GM18508 (cell line): ENCODE data around the gene CCDC137.

ENCODE experiments used
- ATAC-seq: cut with Tn5 transposase; IDR thresholded peaks from one replicate; pipeline ENCODE4 v1.9.1; 2021; ENCODE audit warnings: moderate number of reproducible peaks; ENCODE audit not compliant: insufficient read depth, unreplicated experiment

CCDC137 gene

DNA sequence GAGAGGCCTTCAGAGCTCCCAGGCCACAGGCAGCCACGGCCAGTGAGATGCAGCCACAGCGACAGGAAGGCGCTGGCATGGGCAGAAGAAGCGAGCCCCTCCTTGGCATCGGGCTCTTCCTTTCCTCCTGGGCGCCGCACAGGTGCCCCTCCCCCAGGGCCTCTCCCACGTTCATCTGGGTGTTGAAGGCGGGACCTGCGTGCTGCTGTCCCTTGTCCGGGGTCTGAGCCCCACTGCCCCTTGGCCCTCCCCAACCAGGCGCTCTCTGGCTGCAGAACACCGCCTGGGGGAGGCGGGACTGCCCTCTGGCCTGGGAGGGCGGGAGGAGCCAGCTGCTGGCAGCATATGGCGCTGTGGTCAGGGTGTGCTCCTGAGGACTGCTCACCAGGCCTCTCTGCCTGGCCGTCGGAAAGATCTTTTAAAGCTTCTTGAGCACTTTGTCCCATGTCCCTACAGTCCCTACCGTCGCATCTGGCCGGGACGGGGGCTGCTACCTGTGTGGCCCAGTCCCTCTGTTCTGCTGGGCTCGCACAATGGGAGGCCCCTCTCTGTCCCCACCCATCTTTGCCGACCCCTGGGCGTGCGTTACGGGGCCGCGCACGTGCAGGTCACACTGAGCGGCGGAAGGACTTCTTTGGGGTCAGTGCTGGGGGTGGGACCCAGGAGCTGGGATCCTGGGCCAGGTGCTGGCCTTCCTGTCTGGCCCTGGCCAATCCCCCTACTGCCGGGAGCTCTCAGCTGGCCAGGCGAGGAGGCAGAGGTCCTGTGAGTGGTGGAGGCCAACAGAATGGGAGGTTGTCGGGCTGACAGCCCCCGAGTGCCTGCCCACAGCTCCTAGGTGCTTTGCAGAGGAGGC lies 47.2 kb downstream of the CCDC137 start:
- ATAC-seq = no peak

DNA sequence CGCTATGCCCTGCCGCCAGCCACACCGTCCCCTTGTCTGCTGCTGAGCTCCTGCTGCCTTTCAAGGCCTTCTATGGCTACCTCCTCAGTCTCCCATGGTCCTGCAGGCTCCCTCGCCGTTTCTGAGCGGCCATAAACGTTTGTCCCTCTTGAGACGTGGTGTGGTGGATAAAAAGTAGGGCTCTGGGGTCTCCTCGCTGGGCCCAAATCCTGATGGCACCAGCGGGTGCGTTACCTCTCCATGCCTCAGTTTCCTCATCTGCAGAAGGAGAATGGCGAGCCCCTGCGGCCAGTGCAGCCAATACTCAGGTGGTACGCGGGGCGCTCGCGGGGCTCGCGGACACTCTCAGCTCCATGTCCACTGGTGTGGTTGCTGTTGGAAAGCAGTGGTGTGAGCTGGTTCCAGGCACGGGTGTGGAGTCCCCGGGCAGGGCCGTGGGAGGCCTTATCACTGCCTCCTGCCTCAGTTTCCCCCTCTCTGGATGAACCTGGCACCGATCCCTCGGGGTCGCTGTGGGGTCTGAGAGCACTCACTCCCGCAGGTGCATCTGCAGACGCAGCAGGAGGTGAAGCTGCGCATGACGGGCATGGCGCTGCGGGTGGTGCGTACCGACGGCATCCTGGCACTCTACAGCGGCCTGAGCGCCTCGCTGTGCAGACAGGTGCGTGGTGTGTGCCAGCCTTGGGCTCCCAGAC lies 48.0 kb downstream of the CCDC137 start:
- ATAC-seq = no peak

DNA sequence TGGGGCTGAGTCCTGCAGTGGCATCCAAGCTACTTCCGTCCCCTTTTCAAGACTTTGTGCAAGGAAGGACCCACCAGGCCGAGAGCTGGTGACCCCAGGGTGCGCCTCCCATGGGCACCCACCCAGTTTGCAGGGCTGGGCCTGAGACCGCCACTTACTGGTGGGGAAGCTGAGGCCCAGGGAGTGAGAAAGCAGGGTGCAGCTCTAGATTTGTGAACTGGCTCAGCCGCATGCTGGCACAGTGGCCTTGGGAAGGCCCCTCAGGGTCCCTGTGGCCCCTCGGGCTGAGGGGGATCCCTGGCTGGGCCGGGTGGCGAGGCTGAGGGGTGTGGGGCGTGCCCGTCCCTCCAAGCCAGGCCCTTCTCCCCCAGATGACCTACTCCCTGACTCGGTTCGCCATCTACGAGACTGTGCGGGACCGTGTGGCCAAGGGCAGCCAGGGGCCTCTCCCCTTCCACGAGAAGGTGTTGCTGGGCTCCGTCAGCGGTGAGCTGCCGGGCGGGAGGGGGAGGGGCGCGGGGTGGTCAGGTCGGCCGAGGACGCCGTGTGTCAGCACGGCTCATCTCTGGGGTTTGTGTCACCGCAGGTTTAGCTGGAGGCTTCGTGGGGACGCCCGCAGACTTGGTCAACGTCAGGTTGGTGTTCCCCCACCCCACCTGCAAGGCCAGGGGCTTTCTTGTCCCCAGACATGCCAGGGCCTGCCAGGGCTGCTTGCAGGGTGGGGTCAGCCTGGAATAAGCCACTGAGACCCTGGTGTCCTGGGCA lies 48.8 kb downstream of the CCDC137 start:
- ATAC-seq = no peak

DNA sequence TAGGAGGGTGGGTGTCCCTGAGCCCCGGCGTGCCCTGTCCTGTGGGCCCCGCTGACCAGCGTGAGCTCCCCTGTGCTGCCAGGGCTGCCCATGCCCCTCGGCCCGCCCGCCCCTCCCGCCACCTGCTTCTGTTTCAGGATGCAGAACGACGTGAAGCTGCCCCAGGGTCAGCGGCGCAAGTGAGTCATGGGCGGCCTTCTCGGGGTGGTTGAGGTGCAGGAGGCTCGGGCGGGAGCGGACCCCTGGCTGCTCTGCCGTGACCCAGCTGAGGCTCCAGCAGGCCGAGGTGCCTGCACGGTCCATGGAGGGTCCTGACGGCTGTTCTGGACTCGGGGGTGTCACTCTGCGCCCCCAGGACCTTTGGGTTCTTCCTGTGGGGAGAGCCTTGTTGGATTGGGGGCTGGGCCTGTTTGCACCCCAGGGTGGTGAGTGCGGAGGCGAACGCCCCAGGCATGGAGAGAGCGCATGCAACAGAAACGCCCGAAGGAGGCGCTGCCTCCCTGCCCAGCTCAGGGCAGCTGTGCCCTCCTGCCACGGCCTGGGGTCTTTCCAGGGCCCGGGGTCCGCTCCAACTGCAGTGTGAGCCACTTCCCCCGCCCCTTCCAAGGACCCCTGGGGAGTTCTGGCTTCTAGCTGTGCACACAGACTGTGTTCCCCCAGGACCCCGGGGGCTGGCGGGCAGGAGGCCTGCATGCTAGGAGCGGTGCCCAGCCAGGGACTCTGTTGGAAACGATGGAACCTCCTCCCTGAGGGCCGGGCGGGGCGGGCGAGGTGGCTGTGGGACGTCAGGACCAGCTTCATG lies 49.5 kb downstream of the CCDC137 start:
- no peak for ATAC-seq

DNA sequence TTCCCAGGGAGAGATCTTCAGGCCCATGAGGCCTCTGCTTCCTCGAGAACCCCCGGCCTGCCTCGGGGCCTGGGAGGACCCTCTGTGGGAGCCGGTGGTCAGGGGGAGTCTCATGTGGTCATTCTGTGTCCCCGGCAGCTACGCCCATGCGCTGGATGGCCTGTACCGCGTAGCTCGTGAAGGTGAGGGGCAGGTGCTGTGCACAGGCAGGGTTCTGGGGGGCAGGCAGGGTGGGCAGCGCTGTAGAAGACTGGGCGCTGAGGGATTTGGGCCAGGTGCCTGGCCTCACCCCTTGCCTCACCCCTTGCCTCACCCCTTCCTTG lies 50.1 kb downstream of the CCDC137 start:
- no peak for ATAC-seq

DNA sequence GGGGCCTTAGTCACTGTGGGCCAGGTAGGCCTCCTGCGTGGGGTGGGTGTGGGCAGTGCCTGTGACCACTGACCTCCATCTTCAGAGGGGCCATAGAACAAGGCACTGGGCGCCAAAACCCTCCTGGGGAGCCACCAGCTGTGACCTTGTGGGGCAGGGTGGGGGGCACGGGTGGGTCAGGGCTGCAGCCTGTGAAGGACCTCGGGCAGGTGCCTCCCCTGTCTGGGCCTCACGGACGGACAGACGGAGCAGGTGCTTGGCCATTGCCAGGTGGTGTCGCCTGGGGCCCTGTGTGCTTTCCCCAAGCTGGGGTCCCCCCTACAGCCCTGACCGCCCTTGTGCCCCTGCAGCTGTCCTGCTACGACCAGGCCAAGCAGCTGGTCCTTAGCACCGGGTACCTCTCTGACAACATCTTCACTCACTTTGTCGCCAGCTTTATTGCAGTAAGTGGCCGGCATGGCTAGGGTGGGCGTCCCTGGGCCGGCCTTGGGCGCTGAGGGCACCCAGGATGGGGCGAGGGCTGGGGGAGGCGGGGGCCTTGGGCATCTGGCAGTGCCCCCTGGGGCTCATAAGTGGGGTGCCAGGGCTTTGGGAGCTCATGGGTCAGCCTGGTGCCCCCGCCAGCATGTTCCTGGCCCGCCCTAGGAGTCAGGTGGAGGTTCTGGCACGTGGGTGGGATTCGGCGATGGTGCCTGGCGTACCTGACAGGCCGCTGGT lies 50.7 kb downstream of the CCDC137 start:
- ATAC-seq = no peak

DNA sequence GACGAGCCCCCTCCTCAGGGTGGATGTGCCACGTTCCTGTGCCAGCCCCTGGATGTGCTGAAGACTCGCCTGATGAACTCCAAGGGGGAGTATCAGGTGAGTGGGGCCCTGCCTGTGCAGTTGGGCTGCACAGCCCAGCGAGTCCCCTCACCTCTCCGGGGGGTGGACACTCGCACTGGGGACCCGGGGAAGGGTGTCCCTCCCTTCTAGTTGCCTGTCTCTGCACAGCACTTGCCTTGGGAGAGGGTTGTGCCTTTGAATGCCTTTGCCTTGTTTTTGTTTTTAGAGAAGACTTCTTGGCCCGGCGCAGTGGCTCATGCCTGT lies 51.2 kb downstream of the CCDC137 start:
- ATAC-seq = no peak

DNA sequence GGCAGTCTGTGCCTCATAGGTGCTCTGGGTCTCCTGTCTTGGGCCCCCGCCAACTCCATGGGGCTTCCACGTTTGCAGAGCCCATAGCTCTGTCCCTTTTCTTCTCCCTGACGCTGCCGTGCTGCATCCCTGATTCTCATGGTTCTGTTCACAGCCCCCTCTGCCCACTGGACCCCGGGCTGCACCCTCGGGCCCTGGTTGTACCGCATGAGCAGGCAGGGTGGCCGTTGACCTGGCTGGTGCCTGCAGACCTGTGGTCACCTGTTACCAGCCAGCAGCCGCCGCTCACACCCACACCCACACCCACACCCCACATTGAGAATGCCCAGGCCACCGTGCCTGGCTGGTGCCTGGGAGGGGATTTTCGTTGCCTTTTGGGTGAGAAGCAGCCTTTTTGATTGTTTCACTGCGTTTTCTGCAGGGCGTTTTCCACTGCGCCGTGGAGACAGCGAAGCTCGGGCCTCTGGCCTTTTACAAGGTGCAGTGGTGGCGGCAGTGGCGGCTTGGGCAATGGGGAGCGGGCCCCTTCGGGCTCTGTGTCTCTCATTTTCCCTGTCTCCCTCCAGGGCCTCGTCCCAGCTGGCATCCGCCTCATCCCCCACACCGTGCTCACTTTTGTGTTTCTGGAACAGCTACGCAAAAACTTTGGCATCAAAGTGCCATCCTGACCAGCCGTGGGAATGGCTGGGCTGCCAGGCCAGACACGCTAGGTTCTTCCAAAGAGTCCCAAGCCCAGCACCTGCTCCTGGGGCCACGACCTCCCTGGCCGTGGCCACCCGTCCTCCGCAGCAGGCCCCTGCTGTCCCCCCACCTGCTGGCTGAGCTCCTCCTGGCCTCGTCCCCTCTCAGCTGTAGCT lies 53.1 kb downstream of the CCDC137 start:
- no peak for ATAC-seq

DNA sequence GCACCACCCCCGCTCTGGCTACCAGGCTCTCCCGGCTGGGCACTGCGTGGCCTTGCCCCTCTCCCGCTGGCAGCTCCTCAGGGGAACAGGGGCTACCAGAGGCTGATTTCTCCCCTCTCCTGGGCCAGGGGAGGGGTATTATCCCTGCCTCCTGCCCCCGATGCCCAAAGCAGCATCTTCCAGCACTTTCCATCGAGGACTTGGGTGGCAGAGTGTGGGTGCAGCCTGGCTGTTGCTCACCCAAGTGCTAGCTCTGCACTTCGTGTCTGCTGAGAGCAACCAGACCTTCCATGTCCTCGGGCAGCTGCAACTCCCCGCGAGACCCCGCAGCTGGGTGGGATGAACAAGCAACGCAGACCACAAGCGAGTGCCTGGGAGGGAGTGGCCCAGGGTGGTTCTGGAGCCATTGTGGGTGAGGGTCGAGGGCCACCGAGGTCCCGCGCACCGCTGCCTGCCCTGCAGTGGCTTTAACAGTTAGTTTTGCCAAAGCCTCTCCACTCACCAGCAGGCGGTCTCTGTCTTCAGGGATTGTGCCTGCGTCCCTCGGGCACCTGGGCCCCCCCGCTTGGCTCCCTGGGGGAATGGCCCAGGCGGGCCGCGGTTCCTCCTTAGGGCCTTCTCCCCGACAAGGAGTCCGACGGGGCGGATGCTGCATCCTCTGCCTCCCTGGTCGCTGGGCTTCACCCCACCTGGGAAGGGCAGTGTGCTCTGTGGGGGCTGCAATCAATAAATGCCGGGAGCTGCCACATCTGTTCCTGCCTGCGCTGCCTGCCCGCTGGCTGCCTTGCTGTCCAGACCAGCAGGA lies 53.9 kb downstream of the CCDC137 start:
- ATAC-seq = no peak

DNA sequence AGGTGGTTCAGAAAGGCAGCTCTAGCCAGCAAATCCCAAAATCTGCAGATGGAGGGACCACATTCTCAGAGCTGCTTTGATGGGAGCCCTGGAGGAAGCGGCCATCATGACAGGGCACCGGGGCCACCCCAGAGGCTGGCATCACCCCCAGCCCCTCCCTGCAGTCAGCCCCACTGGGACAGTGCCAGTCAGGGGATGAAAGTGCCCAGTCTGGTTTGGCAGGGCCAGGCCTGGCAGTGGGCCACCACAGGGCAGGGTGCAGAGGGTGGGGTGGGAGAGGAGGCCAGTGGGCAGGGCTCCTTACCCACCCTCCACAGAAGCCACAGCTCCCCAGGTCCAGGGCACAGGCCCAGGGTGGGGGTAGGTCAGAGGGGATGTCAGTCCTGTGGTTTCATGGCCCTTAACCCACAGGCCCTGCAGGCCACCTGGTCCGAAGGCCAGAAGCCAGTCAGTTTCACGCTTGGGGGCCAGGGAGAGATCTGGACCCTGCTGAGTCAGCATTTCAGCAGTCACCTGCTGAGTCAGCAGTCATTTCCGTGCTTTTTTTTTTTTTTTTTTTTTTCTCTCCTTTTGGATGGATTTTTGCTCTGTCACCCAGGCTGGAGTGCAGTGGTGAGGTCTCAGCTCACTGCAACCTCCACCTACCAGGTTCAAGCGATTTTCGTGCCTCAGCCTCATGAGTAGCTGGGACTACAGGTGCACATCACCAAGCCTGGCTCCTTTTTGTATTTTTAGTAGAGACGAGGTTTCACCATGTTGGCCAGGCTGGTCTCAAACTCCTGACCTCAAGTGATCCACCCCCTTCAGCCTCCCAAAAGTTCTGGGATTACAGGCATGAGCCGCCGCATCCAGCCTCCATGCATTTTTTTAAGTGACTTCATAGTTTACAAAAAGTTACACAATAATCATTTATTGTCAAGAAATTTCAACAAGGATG lies 55.9 kb downstream of the CCDC137 start:
- ATAC-seq = no peak
